Body of pancreas (tissue), 4 donors: ENCODE measurements around the gene GPR35. TPM values are rescaled to one million over a fixed set of nuclear protein-coding genes. Genes with fewer than 3 reads are reported as not detected.

Source experiments
- ATAC-seq: fragments of 150-250 bp; one replicate; pipeline ENCODE4 v1.9.1; 2016
- DNase-seq, 4 donors: peaks; one replicate each; pipeline ENCODE4 v3.0.0-alpha.2; 2019
- H3K27ac ChIP-seq, 4 donors: fragments of 200-600 bp; sonication (generic); 1 replicate in 3 of 4; 2 replicates in 1 of 4; pipeline versions ENCODE4 v1.5.1 to v1.6.1; 2016 to 2019; ENCODE audit warnings: mild to moderate bottlenecking in 1 of 4, mixed read lengths in 1 of 4, moderate library complexity in 1 of 4
- H3K27me3 ChIP-seq, 2 donors: fragments of 200-600 bp; sonication (generic); one replicate each; pipeline ENCODE4 v1.6.0; 2016; ENCODE audit warnings: mild to moderate bottlenecking in 1 of 2
- H3K36me3 ChIP-seq, 2 donors: fragments of 200-600 bp; sonication (generic); replicated peaks in 1 of 2; 2 replicates each; pipeline ENCODE4 v1.5.1; 2016; ENCODE audit warnings: low read depth in 2 of 2; ENCODE audit not compliant: insufficient read depth in 1 of 2
- H3K4me1 ChIP-seq: fragments of 200-600 bp; sonication (generic); one replicate; pipeline ENCODE4 v1.6.0; 2016
- H3K4me3 ChIP-seq, 2 donors: fragments of 200-600 bp; sonication (generic); 1 replicate in 1 of 2; 2 replicates in 1 of 2; pipeline ENCODE4 v1.5.1; 2016 to 2019
- H3K9me3 ChIP-seq, 3 donors: fragments of 200-600 bp; sonication (generic); 1 replicate in 2 of 3; 2 replicates in 1 of 3; pipeline ENCODE4 v1.5.1; 2016
- CTCF ChIP-seq, 7 experiments: fragments of 450-650 bp in 4 of 7; fragments of 200-600 bp in 3 of 7; sonication (generic) in 3 of 7; IDR thresholded peaks; one replicate each; pipeline ENCODE4 v1.5.1; 2016 to 2019; ENCODE audit warnings: antibody characterized with exemption in 7 of 7
- POLR2A ChIP-seq, 3 donors: fragments of 450-650 bp; IDR thresholded peaks; one replicate each; pipeline ENCODE4 v1.6.1; 2016; ENCODE audit warnings: antibody characterized with exemption in 3 of 3, mild to moderate bottlenecking in 2 of 3
- WGBS, 2 donors: methylation state at CpG; one replicate each; pipeline ENCODE4 v1.1.5; 2017; 5-methylcytosine and 5-hydroxymethylcytosine counted together
- intact Hi-C: fragments of 100-400 bp; cut with DNase I; formaldehyde crosslinking; loops from one replicate; pipeline ENCODE4 v1.15.1; 2023
- total RNA-seq, 2 donors: library from RNA; depleted of rRNA; stranded (reverse); fragments of >200 nt; gene quantifications; one replicate each; pipeline ENCODE4 v1.1.0, GENCODE V29; 2016

Gene GPR35
- total RNA-seq, 2 donors from 2014 or later: 0.33 to 3.4 TPM

GRCh38 chr2:240585681-240586197 lies 39.5 kb upstream of the GPR35 start:
- Histone ChIP-seq H3K27ac (peak overlapping the region; percentile 74 to 95 (median 88)), H3K4me3 (peak overlapping the region; percentile 52 to 68), H3K9me3 (no peaks in the 10 kb centered on the region), H3K27me3 (no peaks in the 10 kb centered on the region), H3K4me1 (peaks cover 36% of the 10 kb centered on the region), H3K36me3 (no peaks in the 10 kb centered on the region)
- DNase-seq: peak in 1 of 4 donors; percentile 7
- 1 to 3% methylated on average over 7 to 20 of the region's 20 CpGs for WGBS, 2 donors
- ATAC-seq: no peak
- intact Hi-C loops: no loop called here
- TF ChIP-seq CTCF (IDR thresholded peaks at IDR 0.05) (no peak), POLR2A (IDR thresholded peaks at IDR 0.05) (no peak)

- ATAC-seq: peak; percentile 95
- intact Hi-C loops: no loop called here
- TF ChIP-seq POLR2A (IDR thresholded peaks at IDR 0.05) (peak; percentile 33 to 74 (median 74)), CTCF (IDR thresholded peaks at IDR 0.05) (peak in 1 of 7 experiments; percentile 1)
- no peaks in the 10 kb centered on the region for H3K27me3 ChIP-seq
- WGBS, 2 donors: 0% methylated on average over 88 of the region's 88 CpGs; no CpG with 5 or more reads in 1 of the 2 donors
- peaks cover 35% of the 10 kb centered on the region for H3K4me1 ChIP-seq
- H3K27ac ChIP-seq: peak within 1 kb of the TSS; percentile 74 to 95 (median 88)
- H3K4me3 ChIP-seq: peak within 1 kb of the TSS; percentile 52 to 68
- H3K9me3 ChIP-seq: no peaks in the 10 kb centered on the region
- no peaks in the 10 kb centered on the region for H3K36me3 ChIP-seq
- peak; percentile 98 for DNase-seq
Observed at GRCh38 chr2:240586198-240586918, 38.9 kb upstream of the GPR35 start, which contains the start of gene CAPN10. CAPN10 (plus strand) TSS chr2:240586734; CDS start chr2:240586912, 178 bp downstream.

GRCh38 chr2:240586919-240587800 lies 38.1 kb upstream of the GPR35 start:
- ATAC-seq: peak; percentile 25
- Histone ChIP-seq H3K4me3 (peak overlapping the region; percentile 52 to 68), H3K36me3 (no peaks in the 10 kb centered on the region), H3K27me3 (no peaks in the 10 kb centered on the region), H3K9me3 (no peaks in the 10 kb centered on the region), H3K27ac (peak overlapping the region in 3 of 4 donors; percentile 74 to 95 (median 86)), H3K4me1 (peaks cover 35% of the 10 kb centered on the region)
- TF ChIP-seq POLR2A (IDR thresholded peaks at IDR 0.05): no peak
- no peak for TF ChIP-seq CTCF (IDR thresholded peaks at IDR 0.05)
- peak in 3 of 4 donors; percentile 37 to 48 (median 39) for DNase-seq
- 1 to 7% methylated on average over 17 to 57 of the region's 62 CpGs for WGBS, 2 donors
- intact Hi-C loops: no loop called here

GRCh38 chr2:240588006-240588655 lies 37.1 kb upstream of the GPR35 start:
- H3K27ac ChIP-seq: no peak overlapping the region
- DNase-seq (peak in 2 of 4 donors; percentile 2 to 8), ATAC-seq (no peak)
- H3K27me3 ChIP-seq: no peaks in the 10 kb centered on the region
- no peaks in the 10 kb centered on the region for H3K9me3 ChIP-seq
- intact Hi-C loops: no loop called here
- WGBS, 2 donors: 75 to 78% methylated on average over 10 of the region's 10 CpGs
- peaks cover 35% of the 10 kb centered on the region for H3K4me1 ChIP-seq
- H3K36me3 ChIP-seq: no peaks in the 10 kb centered on the region
- TF ChIP-seq POLR2A (IDR thresholded peaks at IDR 0.05): no peak
- TF ChIP-seq CTCF (IDR thresholded peaks at IDR 0.05): no peak
- H3K4me3 ChIP-seq: no peak overlapping the region
